Neural progenitor cell (in vitro differentiated cells): ENCODE measurements around the gene MAP2. TPM values are rescaled to one million over a fixed set of nuclear protein-coding genes. Genes with fewer than 3 reads are reported as not detected.

ENCODE experiments used
- DNase-seq: peaks from one replicate; pipeline ENCODE4 v3.0.0-alpha.2; 2016; ENCODE audit warnings: low spot score
- H2AFZ ChIP-seq: fragments of 200-600 bp; sonication (generic); replicated peaks from 2 replicates; pipeline ENCODE4 v1.6.1; 2016; ENCODE audit warnings: antibody characterized with exemption
- H3F3A ChIP-seq: fragments of 200-600 bp; sonication (generic); 2 replicates; pipeline ENCODE4 v1.6.1; 2016; ENCODE audit warnings: antibody characterized with exemption, low read depth
- H3K27ac ChIP-seq: fragments of 200-600 bp; sonication (generic); 2 replicates; pipeline ENCODE4 v1.5.1; 2016; ENCODE audit warnings: mild to moderate bottlenecking
- H3K27me3 ChIP-seq: fragments of 200-600 bp; sonication (generic); 2 replicates; pipeline ENCODE4 v1.6.1; 2016; ENCODE audit warnings: mild to moderate bottlenecking, moderate library complexity
- H3K36me3 ChIP-seq: fragments of 200-600 bp; sonication (generic); 2 replicates; pipeline ENCODE4 v1.5.1; 2016
- H3K4me1 ChIP-seq: fragments of 200-600 bp; sonication (generic); 2 replicates; pipeline ENCODE4 v1.6.1; 2016; ENCODE audit warnings: mixed run types
- H3K4me2 ChIP-seq: fragments of 200-600 bp; sonication (generic); 2 replicates; pipeline ENCODE4 v1.6.1; 2016
- H3K4me3 ChIP-seq: fragments of 200-600 bp; sonication (generic); 2 replicates; pipeline ENCODE4 v1.5.1; 2016
- H3K79me2 ChIP-seq: fragments of 200-600 bp; sonication (generic); 2 replicates; pipeline ENCODE4 v1.6.1; 2016; ENCODE audit warnings: low read depth
- H3K9ac ChIP-seq: fragments of 200-600 bp; sonication (generic); 2 replicates; pipeline ENCODE4 v1.6.1; 2016
- H3K9me3 ChIP-seq: fragments of 200-600 bp; sonication (generic); 2 replicates; pipeline ENCODE4 v1.5.1; 2016; ENCODE audit warnings: low read depth
- H4K20me1 ChIP-seq: fragments of 200-600 bp; sonication (generic); 2 replicates; pipeline ENCODE4 v1.6.1; 2016; ENCODE audit warnings: low read depth
- H3K27ac Mint-ChIP-seq: 3 replicates; pipeline ENCODE4 v1.8.0; 2021; ENCODE audit warnings: mixed read lengths
- H3K27me3 Mint-ChIP-seq: 2 replicates; pipeline ENCODE4 v1.8.0; 2022; ENCODE audit warnings: low read depth, mild to moderate bottlenecking, inconsistent platforms, moderate library complexity, mixed read lengths; ENCODE audit not compliant: insufficient read depth
- H3K36me3 Mint-ChIP-seq: 3 replicates; pipeline ENCODE4 v1.8.0; 2021; ENCODE audit warnings: mixed read lengths
- H3K4me1 Mint-ChIP-seq: 3 replicates; pipeline ENCODE4 v1.8.0; 2021; ENCODE audit warnings: mixed read lengths
- H3K4me3 Mint-ChIP-seq: 3 replicates; pipeline ENCODE4 v1.8.0; 2021; ENCODE audit warnings: mild to moderate bottlenecking, moderate library complexity, mixed read lengths
- H3K9me3 Mint-ChIP-seq: 3 replicates; pipeline ENCODE4 v1.8.0; 2020; ENCODE audit warnings: mixed read lengths
- EZH2 ChIP-seq: fragments of 200-600 bp; sonication (generic); IDR thresholded peaks from 2 replicates; pipeline ENCODE4 v1.6.1; 2017; ENCODE audit warnings: antibody characterized with exemption, mild to moderate bottlenecking, moderate library complexity
- EZH2phosphoT487 ChIP-seq: fragments of 200-600 bp; sonication (generic); IDR thresholded peaks from 2 replicates; pipeline ENCODE4 v1.6.1; 2017; ENCODE audit warnings: antibody characterized with exemption
- total RNA-seq: library from RNA; depleted of rRNA; stranded (reverse); fragments of >200 nt; gene quantifications from 2 replicates; pipeline ENCODE4 v1.2.3, GENCODE V29; 2015; ENCODE audit warnings: low replicate concordance
- TF ChIP-seq, protein P1 (sequence below): fragments of 200-600 bp; sonication (generic); IDR thresholded peaks from 2 replicates; pipeline ENCODE4 v1.5.1; 2017; ENCODE audit warnings: antibody characterized with exemption, mild to moderate bottlenecking

Gene MAP2
- total RNA-seq, 1 donor from 2014 or later, result 102 TPM

DNA sequence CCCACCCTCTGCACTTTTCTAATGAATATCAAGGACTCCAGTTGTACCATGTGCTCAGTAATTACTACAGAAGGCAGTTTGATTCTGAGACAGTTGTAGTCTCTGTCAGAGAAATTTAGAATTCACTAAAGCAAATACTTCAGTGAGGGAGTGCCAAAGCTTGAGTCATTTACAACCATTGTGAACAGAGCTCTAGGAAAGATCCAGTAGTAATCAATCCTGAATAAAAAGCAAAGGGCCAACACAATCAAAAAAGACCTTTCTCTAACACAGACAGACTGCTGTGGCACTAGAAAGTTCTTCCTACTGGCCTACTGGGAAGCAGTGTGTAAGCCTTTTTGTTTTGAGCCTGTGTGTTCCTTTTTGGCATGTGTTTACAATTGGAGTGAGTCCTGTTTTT, 212.2 kb downstream of the MAP2 start:
- Histone ChIP-seq H3K27me3 (no peaks in the 10 kb centered on the region), H3K9me3 (no peaks in the 10 kb centered on the region), H3K4me3 (no peak overlapping the region), H3K4me2 (peak overlapping the region; percentile 19), H3K27ac (peak overlapping the region; percentile 26), H2AFZ (no peak overlapping the region), H3K4me1 (peaks cover 10% of the 10 kb centered on the region), H3K9ac (no peak overlapping the region), H3F3A (no peaks in the 10 kb centered on the region), H3K36me3 (no peaks in the 10 kb centered on the region), H3K79me2 (no peaks in the 10 kb centered on the region), H4K20me1 (no peaks in the 10 kb centered on the region)
- Mint-ChIP-seq H3K4me3 (no peak overlapping the region), H3K27ac (peak overlapping the region; percentile 47), H3K36me3 (peaks cover 57% of the 10 kb centered on the region), H3K4me1 (peaks cover 44% of the 10 kb centered on the region), H3K27me3 (no peaks in the 10 kb centered on the region), H3K9me3 (no peaks in the 10 kb centered on the region)
- TF ChIP-seq EZH2phosphoT487, result no peak
- TF ChIP-seq, protein P1, sequence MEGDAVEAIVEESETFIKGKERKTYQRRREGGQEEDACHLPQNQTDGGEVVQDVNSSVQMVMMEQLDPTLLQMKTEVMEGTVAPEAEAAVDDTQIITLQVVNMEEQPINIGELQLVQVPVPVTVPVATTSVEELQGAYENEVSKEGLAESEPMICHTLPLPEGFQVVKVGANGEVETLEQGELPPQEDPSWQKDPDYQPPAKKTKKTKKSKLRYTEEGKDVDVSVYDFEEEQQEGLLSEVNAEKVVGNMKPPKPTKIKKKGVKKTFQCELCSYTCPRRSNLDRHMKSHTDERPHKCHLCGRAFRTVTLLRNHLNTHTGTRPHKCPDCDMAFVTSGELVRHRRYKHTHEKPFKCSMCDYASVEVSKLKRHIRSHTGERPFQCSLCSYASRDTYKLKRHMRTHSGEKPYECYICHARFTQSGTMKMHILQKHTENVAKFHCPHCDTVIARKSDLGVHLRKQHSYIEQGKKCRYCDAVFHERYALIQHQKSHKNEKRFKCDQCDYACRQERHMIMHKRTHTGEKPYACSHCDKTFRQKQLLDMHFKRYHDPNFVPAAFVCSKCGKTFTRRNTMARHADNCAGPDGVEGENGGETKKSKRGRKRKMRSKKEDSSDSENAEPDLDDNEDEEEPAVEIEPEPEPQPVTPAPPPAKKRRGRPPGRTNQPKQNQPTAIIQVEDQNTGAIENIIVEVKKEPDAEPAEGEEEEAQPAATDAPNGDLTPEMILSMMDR, result no peak
- no peak for TF ChIP-seq EZH2
- DNase-seq, result no peak

DNA sequence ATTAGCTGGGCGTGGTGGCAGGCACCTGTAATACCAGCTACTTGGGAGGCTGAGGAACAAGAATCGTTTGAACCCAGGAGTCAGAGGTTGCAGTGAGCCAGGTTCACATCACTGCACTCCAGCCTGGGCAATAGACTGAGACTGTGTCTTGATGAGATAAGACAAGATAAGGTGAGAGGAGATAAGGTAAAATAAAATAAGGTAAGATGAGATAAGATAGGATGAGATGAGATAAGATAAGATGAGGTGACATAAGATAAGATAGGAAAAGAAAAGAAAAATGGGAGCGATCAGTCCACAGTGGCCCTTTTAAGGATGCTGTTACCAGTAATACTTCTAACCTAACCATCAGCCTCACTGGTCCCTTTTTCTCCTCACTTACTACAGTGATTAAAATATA, 213.4 kb downstream of the MAP2 start:
- Mint-ChIP-seq H3K27me3 (no peaks in the 10 kb centered on the region), H3K4me3 (no peak overlapping the region), H3K36me3 (peaks cover 48% of the 10 kb centered on the region), H3K9me3 (no peaks in the 10 kb centered on the region), H3K27ac (no peak overlapping the region), H3K4me1 (peaks cover 34% of the 10 kb centered on the region)
- H3K4me2 ChIP-seq, result no peak overlapping the region
- H3K9me3 ChIP-seq, result no peaks in the 10 kb centered on the region
- H3K9ac ChIP-seq, result no peak overlapping the region
- H4K20me1 ChIP-seq, result no peaks in the 10 kb centered on the region
- H3K4me3 ChIP-seq, result no peak overlapping the region
- H3K36me3 ChIP-seq, result no peaks in the 10 kb centered on the region
- TF ChIP-seq EZH2phosphoT487 (no peak), EZH2 (no peak)
- TF ChIP-seq, protein P1, result no peak
- H3K79me2 ChIP-seq, result no peaks in the 10 kb centered on the region
- no peak overlapping the region for H3K27ac ChIP-seq
- H3F3A ChIP-seq, result no peaks in the 10 kb centered on the region
- H3K27me3 ChIP-seq, result no peaks in the 10 kb centered on the region
- H2AFZ ChIP-seq, result no peak overlapping the region
- DNase-seq, result no peak
- peaks cover 16% of the 10 kb centered on the region for H3K4me1 ChIP-seq

DNA sequence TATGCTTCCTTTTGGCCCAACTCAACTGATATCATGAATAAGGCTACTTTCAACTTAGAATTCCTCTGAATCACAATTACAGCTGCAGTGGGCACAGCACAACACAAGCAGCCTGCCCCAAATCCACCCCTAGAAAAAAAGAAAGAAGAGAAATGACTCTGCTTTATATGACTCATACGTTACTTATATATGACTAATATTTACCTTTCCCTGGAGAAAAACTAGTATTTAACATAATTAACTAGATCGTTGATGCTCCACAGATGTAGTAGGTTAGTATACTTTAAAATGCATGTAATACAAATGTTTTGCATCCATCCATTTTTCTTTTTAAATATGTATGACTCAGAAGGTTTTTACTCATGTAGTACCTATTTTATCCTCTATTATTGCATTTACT, 214.5 kb downstream of the MAP2 start:
- H3K9ac ChIP-seq, result no peak overlapping the region
- peaks cover 48% of the 10 kb centered on the region for H3K36me3 Mint-ChIP-seq
- no peaks in the 10 kb centered on the region for H3K79me2 ChIP-seq
- H3K9me3 Mint-ChIP-seq, result no peaks in the 10 kb centered on the region
- peaks cover 16% of the 10 kb centered on the region for H3K4me1 ChIP-seq
- no peak overlapping the region for H3K4me2 ChIP-seq
- no peaks in the 10 kb centered on the region for H3F3A ChIP-seq
- no peaks in the 10 kb centered on the region for H3K27me3 Mint-ChIP-seq
- no peaks in the 10 kb centered on the region for H3K36me3 ChIP-seq
- no peak overlapping the region for H3K27ac ChIP-seq
- TF ChIP-seq EZH2, result no peak
- TF ChIP-seq, protein P1, result no peak
- TF ChIP-seq EZH2phosphoT487, result no peak
- H3K27me3 ChIP-seq, result no peaks in the 10 kb centered on the region
- no peaks in the 10 kb centered on the region for H3K9me3 ChIP-seq
- DNase-seq, result no peak
- H3K4me3 ChIP-seq, result no peak overlapping the region
- H3K4me1 Mint-ChIP-seq, result peaks cover 29% of the 10 kb centered on the region
- no peaks in the 10 kb centered on the region for H4K20me1 ChIP-seq
- H3K4me3 Mint-ChIP-seq, result no peak overlapping the region
- H2AFZ ChIP-seq, result no peak overlapping the region
- H3K27ac Mint-ChIP-seq, result no peak overlapping the region
